ENCODE data around the gene HMGXB3. TPM values are rescaled to one million over a fixed set of nuclear protein-coding genes. Genes with fewer than 3 reads are reported as not detected.

HMGXB3 gene
- total RNA-seq, 1 experiment from 2014 or later: 56.2 TPM

- H3K36me3 ChIP-seq (ENCODE audit: control insufficient read depth, insufficient read depth, low read length): no peaks in the 10 kb centered on the region
- H3K4me1 ChIP-seq (ENCODE audit: control insufficient read depth, insufficient read depth, low read length): no peaks in the 10 kb centered on the region
- in situ Hi-C loops (cut with HindIII; ENCODE audit: low pct_unique_long_range_greater_than_20kb, low sequenced_read_pairs) (no loop called here), intact Hi-C loops (cut with micrococcal nuclease; ENCODE audit: unreplicated experiment) (no loop called here)
- H3K4me3 ChIP-seq (ENCODE audit: low read depth in 2 of 2, low read length in 2 of 2): no peak overlapping the region
- POLR2A ChIA-PET: no interaction called here
- no peak for ATAC-seq
- BruUV-seq (replicated peaks): no TSS peak
- no peak for DNase-seq (ENCODE audit: low read depth, low spot score)
- CTCF ChIA-PET: no interaction called here
- TF ChIP-seq CTCF (IDR thresholded peaks at IDR 0.05): no peak
- no peak for TF ChIP-seq SIN3A (IDR thresholded peaks at IDR 0.05; ENCODE audit: borderline replicate concordance, insufficient read depth, low read depth, low read length)
- no peak for TF ChIP-seq REST (IDR thresholded peaks at IDR 0.05; ENCODE audit: insufficient read depth in 1 of 2, low read depth in 2 of 2, low read length in 1 of 2)
- no peak for TF ChIP-seq POLR2AphosphoS5 (IDR thresholded peaks at IDR 0.05; ENCODE audit: low read depth, low read length)
- no peak for TF ChIP-seq TCF7L2 (IDR thresholded peaks at IDR 0.05; ENCODE audit: low read depth, low read length)
- no peaks in the 10 kb centered on the region for H3K27me3 ChIP-seq (ENCODE audit: control insufficient read depth, insufficient read depth, low read length)
- no peaks in the 10 kb centered on the region for H3K9me3 ChIP-seq (ENCODE audit: control insufficient read depth, insufficient read depth, low read depth, low read length)
- no peak overlapping the region for H3K27ac ChIP-seq (ENCODE audit: low read length)
These were observed 61.8 kb downstream of the HMGXB3 start for GRCh38 chr5:150062216-150062922.

- TF ChIP-seq CTCF (IDR thresholded peaks at IDR 0.05) (no peak), POLR2AphosphoS5 (IDR thresholded peaks at IDR 0.05; ENCODE audit: low read depth, low read length) (no peak), REST (IDR thresholded peaks at IDR 0.05; ENCODE audit: insufficient read depth in 1 of 2, low read depth in 2 of 2, low read length in 1 of 2) (no peak), TCF7L2 (IDR thresholded peaks at IDR 0.05; ENCODE audit: low read depth, low read length) (no peak), SIN3A (IDR thresholded peaks at IDR 0.05; ENCODE audit: borderline replicate concordance, insufficient read depth, low read depth, low read length) (no peak)
- intact Hi-C loops (cut with micrococcal nuclease; ENCODE audit: unreplicated experiment) (no loop called here), in situ Hi-C loops (cut with HindIII; ENCODE audit: low pct_unique_long_range_greater_than_20kb, low sequenced_read_pairs) (no loop called here)
- no TSS peak for BruUV-seq (replicated peaks)
- DNase-seq (ENCODE audit: low read depth, low spot score) (no peak), ATAC-seq (no peak)
- POLR2A ChIA-PET: no interaction called here
- Histone ChIP-seq H3K27me3 (ENCODE audit: control insufficient read depth, insufficient read depth, low read length) (no peaks in the 10 kb centered on the region), H3K36me3 (ENCODE audit: control insufficient read depth, insufficient read depth, low read length) (no peaks in the 10 kb centered on the region), H3K4me1 (ENCODE audit: control insufficient read depth, insufficient read depth, low read length) (no peaks in the 10 kb centered on the region), H3K9me3 (ENCODE audit: control insufficient read depth, insufficient read depth, low read depth, low read length) (no peaks in the 10 kb centered on the region), H3K27ac (ENCODE audit: low read length) (no peak overlapping the region), H3K4me3 (ENCODE audit: low read depth in 2 of 2, low read length in 2 of 2) (no peak overlapping the region)
- CTCF ChIA-PET: interaction anchor here (0.5 kb wide), 1 partner anchor 168 kb away, joined by 3 read pairs; no protein-coding TSS in a partner anchor
These were observed 63.1 kb downstream of the HMGXB3 start for GRCh38 chr5:150063638-150064037.
